GM21526 (cell line): ENCODE measurements around the gene RHBDL3.
"Not testable (repeated sequence)": the region's sequence is repeated elsewhere in the genome, so short reads cannot be mapped to it uniquely, and the experiment has no call there.

Experiments used
- ATAC-seq: cut with Tn5 transposase; IDR thresholded peaks from one replicate; pipeline ENCODE4 v1.9.1; 2021; ENCODE audit warnings: moderate library complexity; ENCODE audit not compliant: unreplicated experiment, low FRiP score

Gene RHBDL3

GRCh38 chr17:32320847-32321246, 55.2 kb downstream of the RHBDL3 start:
- ATAC-seq = no peak

GRCh38 chr17:32323046-32323445, 57.4 kb downstream of the RHBDL3 start:
- no peak for ATAC-seq

- no peak for ATAC-seq
These were observed 58.3 kb downstream of the RHBDL3 start for GRCh38 chr17:32323811-32324491.

GRCh38 chr17:32327911-32328310, 62.3 kb downstream of the RHBDL3 start:
- no peak for ATAC-seq

GRCh38 chr17:32330147-32330546, 64.5 kb downstream of the RHBDL3 start:
- no peak for ATAC-seq

GRCh38 chr17:32331243-32332040, 65.8 kb downstream of the RHBDL3 start:
- ATAC-seq = no peak

- no peak for ATAC-seq
These were observed 67.6 kb downstream of the RHBDL3 start for GRCh38 chr17:32333187-32333586.

GRCh38 chr17:32335046-32335445, 69.4 kb downstream of the RHBDL3 start:
- no peak for ATAC-seq

GRCh38 chr17:32335687-32336086, 70.1 kb downstream of the RHBDL3 start:
- ATAC-seq = no peak

- peak; percentile 11 for ATAC-seq
These were observed 75.7 kb downstream of the RHBDL3 start for GRCh38 chr17:32341141-32341856.

GRCh38 chr17:32341857-32342602, 76.4 kb downstream of the RHBDL3 start, which contains the start of gene C17orf75:
C17orf75 (minus strand) TSS chr17:32342173; CDS start chr17:32342139, 34 bp downstream.
- peak; percentile 58 for ATAC-seq

GRCh38 chr17:32342603-32343325, 77.1 kb downstream of the RHBDL3 start:
- no peak for ATAC-seq

- ATAC-seq = no peak
These were observed 80.4 kb downstream of the RHBDL3 start for GRCh38 chr17:32345951-32346600.

GRCh38 chr17:32348483-32348800, 82.8 kb downstream of the RHBDL3 start:
- ATAC-seq = no peak

GRCh38 chr17:32349503-32349853, 83.8 kb downstream of the RHBDL3 start:
- no peak for ATAC-seq

- ATAC-seq = no peak
These were observed 84.4 kb downstream of the RHBDL3 start, which contains the start of gene ZNF207 for GRCh38 chr17:32349854-32350665. ZNF207 (plus strand) TSS chr17:32350157; CDS start chr17:32350286, 129 bp downstream.

- no peak for ATAC-seq
These were observed 85.2 kb downstream of the RHBDL3 start for GRCh38 chr17:32350666-32351418.

- ATAC-seq = not testable (repeated sequence)
These were observed 87.1 kb downstream of the RHBDL3 start for GRCh38 chr17:32352734-32353133.
